Bladder microvascular endothelial cell (primary cell): ENCODE results near the gene GUCY2C. TPM values are rescaled to one million over a fixed set of nuclear protein-coding genes. Genes with fewer than 3 reads are reported as not detected.

Source experiments
- total RNA-seq: library from RNA; depleted of rRNA; stranded (reverse); fragments of >200 nt; gene quantifications from 2 replicates; pipeline ENCODE4 v1.2.3, GENCODE V29; 2014

The GUCY2C gene
- total RNA-seq, result not detected in 2 replicates

DNA sequence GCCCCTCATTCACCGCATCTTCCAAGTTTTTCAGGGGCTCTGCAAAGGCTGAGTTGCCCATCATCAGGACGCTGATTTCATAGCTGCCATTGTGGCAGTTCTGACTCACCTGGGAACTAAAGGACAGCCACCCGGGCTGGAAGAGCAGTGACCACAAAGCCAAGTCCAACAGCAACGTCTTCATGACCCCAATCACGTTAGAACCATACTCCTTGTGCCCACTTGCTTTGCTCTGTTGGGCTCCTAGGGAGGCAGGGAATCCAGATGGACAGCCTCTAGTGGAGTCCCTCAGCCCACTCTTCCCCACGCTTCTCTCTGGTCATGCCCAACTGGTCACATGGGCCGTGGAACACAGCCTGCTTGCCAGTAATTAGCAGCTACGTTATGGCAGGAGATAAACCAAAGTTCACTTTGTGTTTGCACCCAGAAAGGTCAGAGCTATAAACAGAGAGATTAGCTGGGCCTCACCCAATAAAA, at the start of gene GUCY2C:
Gene GUCY2C (minus strand): TSS at position 335 of the 477 bp plus-strand sequence. CDS start 151 bp downstream, at position 184.

DNA sequence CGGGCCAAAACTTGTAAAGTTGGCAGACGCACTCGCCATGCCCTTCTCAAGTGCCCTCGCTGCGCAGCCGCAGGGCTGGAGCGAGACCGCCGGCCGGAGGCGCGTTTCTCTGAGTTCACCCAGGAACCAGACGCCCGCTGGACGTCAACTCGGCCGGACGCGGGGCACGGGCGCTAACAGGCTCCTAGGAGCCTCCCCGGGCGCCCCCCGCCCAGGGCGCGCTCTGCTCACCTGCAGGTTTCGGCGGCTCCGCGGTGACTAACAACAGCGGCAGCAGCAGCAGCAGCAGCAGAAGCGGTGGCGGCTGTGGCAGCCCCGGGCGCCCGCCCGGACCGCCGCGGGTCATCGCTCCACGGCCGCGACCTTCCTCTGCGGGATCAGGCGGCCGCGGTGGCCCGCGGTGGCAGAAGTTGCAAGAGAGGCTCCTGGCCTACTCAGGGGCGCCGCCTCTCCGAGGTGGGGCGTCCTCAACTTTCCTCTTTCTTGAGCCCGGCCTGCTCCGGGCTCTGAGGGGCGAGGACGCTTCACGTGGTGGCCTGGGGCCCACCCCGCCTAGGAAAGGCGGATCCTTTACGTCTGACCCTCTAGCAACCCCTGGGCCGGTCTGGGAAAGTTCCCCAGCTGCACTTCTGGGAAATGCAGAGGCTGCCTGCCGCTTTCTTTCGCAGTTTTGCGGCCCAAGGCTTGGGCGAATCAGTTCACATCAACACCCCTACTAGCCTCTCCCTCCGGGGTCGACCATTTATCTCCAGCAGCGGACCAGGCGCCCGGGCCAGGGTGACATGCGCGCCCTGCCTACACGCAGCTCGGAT, 128.8 kb downstream of the GUCY2C start, which contains the start of gene PLBD1:
Gene PLBD1 (minus strand): TSS at position 533 of the 812 bp plus-strand sequence. CDS start 187 bp downstream, at position 346.

Other genes starting within 250 kb of the GUCY2C start
- 0.38 and 1.3 TPM in 2 replicates for gene PLBD1, start 128.7 kb downstream of the GUCY2C start, total RNA-seq
- gene WBP11, start 106.9 kb upstream of the GUCY2C start, total RNA-seq, result 10.0 and 22.7 TPM in 2 replicates
- gene C12orf60, start 107.1 kb upstream of the GUCY2C start, total RNA-seq, result 1.1 and 1.3 TPM in 2 replicates
- gene SMCO3, start 117.6 kb upstream of the GUCY2C start, total RNA-seq, result under 0.01 and 1.1 TPM in 2 replicates
- 2.1 and 75.3 TPM in 2 replicates for gene ART4, start 146.9 kb upstream of the GUCY2C start, total RNA-seq
- gene MGP, start 189.3 kb upstream of the GUCY2C start, total RNA-seq, result 35.1 and 54.2 TPM in 2 replicates
- under 0.01 and 0.06 TPM in 2 replicates for gene ERP27, start 241.9 kb upstream of the GUCY2C start, total RNA-seq